Smooth muscle cell of the brain vasculature (primary cell): ENCODE measurements around the gene RUNX1.

ENCODE experiments used
- DNase-seq: peaks from one replicate; pipeline ENCODE4 v3.0.0-alpha.2; 2012; ENCODE audit warnings: low read depth, low spot score

RUNX1 gene

DNA sequence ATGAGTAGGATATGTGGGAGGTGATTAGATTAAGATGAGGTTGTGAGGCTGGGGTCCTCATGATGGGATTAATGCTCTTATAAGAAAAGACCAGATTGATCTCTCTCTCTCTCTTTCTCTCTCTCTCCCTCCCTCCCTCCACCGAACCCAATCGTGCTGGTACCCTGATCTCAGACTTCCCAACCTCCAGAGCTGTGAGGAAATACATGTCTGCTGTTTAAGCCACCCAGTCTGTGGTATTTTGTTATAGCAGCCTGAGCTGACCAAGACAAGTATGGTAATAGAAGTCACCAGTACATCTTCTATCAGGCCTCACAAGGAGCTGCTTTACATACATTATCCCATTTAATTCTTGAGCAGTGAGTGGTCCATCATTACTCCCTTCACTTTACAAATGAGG lies 149.8 kb downstream of the RUNX1 start:
- no peak for DNase-seq

DNA sequence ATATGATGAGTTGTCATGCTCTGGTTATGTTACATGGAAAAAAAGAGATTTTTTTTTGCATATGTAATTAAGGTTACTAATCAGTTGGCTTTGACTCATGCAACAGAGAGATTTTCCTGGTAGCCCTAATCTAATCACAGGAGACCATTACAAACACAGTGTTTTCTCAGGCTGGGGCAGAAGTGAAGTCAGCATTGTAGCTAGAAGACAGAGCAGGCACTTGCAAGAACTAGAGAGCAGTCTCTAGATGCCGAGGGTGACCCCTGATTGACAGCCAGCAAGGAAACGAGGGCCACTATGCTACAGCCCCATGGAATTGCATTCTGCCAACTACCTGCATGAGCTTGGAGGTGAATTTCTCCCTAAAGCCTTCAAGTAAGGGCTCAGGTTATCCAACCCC lies 151.3 kb downstream of the RUNX1 start:
- no peak for DNase-seq

DNA sequence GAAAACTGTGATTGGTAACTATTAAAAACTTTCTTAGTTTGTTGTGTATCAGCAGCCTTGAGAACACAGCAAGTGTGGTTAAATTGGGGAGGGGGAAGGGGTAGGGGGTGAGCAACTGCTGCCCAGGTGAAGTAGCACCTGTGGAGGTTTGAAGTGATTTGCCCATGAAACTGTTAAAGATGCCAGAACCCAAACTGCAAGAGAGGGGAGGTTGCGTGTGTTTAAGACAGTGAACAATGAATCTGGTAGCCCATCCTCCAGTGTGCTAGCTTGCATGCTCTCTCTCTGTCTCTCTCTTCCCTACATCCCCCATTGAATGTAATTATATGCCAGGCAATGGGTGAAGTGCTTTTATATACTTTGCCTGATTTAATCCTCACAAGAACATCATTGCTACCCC lies 154.7 kb downstream of the RUNX1 start:
- DNase-seq, result no peak

DNA sequence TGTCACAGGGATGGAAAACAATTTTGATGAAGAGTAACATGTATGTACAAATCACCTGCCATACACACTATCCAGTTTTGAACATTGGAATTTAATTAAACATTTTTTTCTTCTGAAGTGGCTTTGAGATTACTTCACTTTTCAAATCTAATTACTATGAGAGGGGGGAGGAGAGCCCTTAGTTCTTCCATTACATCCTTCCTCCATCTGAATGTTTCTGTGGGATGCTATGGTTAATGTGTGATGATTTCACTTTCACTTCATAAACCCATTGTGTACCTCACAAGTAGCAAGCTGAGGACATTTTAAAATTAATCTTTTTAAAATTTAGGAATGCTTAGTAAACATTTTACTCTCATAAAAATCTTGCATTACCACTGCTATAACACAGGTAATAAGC lies 156.9 kb downstream of the RUNX1 start:
- DNase-seq, result no peak

DNA sequence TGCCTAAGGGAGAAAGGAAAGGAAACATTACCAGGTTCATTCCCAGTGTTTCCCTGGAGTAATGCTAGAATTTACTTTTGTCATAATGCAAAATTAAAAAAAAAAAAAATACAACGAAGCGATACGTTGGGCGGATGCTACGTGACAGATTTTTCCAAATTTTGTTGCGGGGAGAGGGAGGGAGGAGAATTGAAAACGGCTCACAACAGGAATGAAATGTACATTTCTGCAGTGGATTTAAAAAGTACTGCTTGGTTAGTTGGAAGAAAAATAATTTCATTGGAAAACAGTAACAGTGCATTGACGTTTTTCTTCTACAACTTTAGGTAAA lies 157.5 kb downstream of the RUNX1 start:
- DNase-seq, result no peak

DNA sequence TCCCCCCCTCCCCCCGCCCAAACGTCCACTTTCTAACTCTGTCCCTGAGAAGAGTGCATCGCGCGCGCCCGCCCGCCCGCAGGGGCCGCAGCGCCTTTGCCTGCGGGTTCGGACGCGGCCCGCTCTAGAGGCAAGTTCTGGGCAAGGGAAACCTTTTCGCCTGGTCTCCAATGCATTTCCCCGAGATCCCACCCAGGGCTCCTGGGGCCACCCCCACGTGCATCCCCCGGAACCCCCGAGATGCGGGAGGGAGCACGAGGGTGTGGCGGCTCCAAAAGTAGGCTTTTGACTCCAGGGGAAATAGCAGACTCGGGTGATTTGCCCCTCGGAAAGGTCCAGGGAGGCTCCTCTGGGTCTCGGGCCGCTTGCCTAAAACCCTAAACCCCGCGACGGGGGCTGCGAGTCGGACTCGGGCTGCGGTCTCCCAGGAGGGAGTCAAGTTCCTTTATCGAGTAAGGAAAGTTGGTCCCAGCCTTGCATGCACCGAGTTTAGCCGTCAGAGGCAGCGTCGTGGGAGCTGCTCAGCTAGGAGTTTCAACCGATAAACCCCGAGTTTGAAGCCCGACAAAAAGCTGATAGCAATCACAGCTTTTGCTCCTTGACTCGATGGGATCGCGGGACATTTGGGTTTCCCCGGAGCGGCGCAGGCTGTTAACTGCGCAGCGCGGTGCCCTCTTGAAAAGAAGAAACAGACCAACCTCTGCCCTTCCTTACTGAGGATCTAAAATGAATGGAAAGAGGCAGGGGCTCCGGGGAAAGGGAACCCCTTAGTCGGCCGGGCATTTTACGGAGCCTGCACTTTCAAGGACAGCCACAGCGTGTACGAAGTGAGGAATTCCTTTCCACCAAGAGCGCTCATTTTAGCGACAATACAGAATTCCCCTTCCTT lies 158.1 kb downstream of the RUNX1 start:
- DNase-seq, result no peak

DNA sequence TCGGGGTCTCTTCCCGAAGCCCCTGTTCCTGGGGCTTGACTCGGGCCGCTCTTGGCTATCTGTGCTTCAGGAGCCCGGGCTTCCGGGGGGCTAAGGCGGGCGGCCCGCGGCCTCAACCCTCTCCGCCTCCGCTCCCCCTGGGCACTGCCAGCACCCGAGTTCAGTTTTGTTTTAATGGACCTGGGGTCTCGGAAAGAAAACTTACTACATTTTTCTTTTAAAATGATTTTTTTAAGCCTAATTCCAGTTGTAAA lies 158.7 kb downstream of the RUNX1 start:
- DNase-seq, result no peak

DNA sequence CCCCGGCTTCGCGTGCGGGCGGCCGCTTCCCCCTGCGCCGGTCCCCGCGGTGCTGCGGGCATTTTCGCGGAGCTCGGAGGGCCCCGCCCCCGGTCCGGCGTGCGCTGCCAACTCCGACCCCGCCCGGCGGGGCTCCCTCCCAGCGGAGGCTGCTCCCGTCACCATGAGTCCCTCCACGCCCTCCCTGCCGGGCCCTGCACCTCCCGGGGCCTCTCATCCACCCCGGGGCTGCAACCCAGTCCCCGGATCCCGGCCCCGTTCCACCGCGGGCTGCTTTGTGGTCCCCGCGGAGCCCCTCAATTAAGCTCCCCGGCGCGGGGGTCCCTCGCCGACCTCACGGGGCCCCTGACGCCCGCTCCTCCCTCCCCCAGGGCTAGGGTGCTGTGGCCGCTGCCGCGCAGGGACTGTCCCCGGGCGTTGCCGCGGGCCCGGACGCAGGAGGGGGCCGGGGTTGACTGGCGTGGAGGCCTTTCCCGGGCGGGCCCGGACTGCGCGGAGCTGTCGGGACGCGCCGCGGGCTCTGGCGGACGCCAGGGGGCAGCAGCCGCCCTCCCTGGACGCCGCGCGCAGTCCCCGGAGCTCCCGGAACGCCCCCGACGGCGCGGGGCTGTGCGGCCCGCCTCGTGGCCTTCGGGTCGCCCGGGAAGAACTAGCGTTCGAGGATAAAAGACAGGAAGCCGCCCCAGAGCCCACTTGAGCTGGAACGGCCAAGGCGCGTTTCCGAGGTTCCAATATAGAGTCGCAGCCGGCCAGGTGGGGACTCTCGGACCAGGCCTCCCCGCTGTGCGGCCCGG lies 159.2 kb downstream of the RUNX1 start:
- no peak for DNase-seq

DNA sequence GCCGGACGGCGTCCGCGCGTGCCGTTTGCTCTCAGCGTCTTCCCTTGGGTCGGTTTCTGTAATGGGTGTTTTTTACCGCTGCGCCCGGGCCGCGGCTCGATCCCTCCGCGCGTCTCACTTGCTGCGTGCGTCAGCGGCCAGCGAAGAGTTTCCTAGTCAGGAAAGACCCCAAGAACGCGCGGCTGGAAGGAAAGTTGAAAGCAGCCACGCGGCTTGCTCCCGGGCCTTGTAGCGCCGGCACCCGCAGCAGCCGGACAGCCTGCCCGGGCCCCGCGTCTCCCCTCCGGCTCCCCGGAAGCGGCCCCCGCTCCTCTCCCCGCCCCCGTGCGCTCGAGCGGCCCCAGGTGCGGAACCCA lies 159.8 kb downstream of the RUNX1 start:
- no peak for DNase-seq

DNA sequence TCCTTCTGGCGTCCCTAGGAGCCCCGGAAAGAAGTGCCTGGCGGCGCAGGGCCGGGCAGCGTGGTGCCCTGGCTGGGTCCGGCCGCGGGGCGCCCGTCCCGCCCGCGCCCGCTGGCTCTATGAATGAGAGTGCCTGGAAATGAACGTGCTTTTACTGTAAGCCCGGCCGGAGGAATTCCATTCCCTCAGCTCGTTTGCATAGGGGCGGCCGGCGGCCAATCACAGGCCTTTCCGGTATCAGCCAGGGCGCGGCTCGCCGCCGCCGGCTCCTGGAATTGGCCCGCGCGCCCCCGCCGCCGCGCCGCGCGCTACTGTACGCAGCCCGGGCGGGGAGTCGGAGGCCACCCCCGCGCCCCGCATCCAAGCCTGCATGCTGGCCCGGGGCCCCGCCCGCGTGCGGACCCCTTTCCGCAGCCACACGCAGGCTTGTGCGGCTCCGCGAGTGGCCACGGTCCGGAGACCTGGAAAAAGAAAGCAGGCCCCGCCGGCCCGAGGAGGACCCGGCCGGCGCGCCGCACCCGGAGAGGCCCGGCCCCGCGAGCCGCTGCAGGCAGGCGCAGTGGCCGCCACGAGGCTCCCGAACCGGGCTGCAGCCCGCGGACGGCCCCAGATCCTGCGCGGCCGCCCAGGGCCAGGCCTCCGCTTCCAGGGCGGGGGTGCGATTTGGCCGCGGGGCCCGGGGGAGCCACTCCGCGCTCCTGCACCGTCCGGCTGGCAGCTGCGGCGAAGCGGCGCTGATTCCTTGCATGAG lies 160.4 kb downstream of the RUNX1 start:
- DNase-seq, result no peak

DNA sequence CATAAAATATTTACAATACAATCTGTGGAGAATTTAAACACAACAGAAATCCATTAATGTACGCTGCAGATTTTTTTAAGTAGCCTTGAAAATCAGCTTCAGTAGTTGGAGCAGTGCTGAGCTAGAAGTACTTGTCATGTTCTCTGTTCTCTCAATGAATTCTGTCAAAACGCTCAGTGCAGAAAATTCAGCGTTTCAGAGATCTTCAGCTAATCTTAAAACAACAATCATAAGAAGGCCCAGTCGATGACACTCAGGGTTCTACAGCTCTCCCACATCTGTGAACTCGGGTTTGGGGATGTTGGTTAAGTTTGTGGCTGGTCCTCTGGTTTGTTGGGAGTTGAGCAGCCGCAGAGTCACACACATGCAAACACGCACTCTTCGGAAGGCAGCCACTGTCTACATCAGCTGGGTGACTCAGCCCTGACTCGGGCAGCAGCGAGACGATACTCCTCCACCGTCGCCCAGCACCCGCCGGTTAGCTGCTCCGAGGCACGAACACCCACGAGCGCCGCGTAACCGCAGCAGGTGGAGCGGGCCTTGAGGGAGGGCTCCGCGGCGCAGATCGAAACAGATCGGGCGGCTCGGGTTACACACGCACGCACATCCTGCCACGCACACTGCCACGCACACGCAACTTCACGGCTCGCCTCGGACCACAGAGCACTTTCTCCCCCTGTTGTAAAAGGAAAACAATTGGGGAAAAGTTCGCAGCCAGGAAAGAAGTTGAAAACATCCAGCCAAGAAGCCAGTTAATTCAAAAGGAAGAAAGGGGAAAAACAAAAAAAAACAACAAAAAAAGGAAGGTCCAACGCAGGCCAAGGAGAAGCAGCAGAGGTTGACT lies 161.2 kb downstream of the RUNX1 start:
- DNase-seq, result no peak

DNA sequence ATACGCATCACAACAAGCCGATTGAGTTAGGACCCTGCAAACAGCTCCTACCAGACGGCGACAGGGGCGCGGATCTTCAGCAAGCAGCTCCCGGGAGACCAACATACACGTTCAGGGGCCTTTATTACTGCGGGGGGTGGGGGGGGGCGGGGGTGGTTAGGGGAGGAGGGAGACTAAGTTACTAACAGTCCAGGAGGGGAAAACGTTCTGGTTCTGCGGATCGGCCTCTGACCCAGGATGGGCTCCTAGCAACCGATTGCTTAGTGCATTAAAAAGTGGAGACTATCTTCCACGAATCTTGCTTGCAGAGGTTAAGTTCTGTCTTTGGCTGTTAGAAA lies 162.0 kb downstream of the RUNX1 start:
- DNase-seq, result no peak

DNA sequence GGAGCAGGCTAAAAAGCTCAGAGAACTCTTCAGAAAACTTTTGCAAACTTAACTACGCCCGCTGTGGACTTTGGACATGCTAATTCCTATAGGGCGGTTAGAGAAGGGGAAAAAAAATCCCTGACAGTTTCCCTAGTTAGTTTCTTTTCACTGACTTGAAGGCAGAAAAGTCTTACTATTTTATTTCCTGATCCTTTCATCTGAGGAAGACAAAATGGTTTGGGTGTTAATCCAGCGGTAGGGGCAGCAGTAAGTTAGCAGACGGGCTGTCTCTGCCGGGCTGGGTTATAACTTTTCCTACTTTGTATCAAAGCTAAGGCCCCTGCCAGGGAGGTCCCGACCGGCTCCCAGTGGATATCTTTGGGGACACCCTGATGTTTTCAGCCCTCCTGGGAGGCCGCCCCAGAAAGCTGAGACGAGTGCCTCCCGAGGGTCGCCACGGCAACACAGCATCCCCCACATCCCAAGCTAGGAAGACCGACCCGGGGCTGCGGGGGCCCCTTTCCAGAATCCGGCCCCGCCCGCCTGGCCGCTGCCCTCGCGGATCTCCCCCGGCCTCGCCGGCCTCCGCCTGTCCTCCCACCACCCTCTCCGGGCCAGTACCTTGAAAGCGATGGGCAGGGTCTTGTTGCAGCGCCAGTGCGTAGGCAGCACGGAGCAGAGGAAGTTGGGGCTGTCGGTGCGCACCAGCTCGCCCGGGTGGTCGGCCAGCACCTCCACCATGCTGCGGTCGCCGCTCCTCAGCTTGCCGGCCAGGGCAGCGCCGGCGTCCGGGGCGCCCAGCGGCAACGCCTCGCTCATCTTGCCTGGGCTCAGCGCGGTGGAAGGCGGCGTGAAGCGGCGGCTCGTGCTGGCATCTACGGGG lies 162.6 kb downstream of the RUNX1 start:
- no peak for DNase-seq

DNA sequence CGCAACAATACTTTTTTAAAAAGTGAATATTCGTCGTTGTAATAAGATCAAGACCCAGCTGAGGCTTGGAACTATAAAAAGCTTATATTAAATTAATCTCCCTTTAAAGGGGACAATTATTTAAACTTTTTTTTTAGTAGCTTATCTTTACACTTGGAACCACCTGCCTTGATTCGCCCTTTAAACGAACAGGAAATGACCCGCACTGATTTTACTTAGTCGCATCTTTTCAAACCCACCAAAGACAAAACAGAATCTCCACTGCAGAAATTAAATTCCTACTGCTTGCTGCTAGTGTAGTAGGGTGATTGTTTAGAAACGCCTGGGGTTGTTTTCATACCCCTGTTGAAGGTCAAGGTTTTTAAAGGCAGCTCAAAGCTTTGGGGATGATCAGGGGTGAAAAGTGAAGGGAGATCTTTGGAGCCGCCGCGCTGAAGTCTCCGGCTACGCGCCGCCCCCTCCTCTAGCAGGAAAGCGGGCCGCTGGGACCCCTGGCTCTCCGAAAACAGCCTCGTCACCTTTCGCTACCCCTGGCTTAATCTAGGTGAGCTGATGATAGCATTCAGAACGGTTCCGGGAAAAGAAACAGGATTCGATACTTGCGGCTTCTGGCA lies 163.4 kb downstream of the RUNX1 start:
- no peak for DNase-seq

DNA sequence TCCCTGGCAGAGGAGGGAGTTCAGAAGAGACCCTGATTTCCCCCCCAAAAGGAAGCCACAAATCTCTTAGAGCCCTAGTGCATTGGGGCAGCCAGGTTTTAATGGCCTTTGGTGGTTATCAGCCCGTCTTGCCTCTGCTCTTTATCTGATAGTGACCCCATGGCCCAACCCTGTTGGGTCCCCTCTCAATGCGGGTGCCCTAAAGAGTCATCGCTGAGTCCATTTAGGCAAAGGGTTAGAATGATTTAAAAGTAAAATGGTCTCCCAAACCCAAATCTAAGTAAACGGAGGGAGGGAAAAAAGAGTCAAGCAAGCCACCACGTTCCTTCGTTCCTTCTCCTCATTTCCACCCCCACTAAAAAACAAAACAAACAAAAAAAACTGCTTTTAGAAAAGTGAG lies 164.0 kb downstream of the RUNX1 start:
- no peak for DNase-seq

DNA sequence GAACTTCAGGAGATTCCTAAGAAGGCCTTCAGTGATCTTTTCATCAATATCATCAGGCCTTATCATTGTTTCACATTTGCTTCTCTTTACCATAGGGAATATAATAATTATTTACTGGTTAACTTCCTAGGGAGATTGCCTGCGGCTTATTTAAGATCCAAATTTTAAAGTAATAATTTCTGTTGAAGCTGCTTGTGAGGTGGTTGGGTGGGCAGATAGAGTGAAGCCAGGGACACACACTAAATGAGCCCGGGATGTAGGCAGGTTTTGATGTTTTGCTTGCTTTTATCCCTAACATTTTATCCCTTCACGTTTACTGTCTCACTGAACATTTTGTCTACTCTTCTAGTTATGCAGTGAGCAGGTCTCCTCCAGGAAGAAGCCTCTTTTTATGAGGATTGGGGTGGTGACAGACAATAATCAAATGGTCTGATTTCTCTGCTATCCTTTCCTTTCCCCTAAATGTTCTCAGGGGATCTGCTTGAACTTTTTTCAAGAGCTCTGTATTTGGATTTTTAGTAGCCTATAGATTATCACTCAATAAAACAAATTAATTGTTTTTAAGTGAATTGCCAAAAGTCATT lies 164.7 kb downstream of the RUNX1 start:
- DNase-seq, result no peak

DNA sequence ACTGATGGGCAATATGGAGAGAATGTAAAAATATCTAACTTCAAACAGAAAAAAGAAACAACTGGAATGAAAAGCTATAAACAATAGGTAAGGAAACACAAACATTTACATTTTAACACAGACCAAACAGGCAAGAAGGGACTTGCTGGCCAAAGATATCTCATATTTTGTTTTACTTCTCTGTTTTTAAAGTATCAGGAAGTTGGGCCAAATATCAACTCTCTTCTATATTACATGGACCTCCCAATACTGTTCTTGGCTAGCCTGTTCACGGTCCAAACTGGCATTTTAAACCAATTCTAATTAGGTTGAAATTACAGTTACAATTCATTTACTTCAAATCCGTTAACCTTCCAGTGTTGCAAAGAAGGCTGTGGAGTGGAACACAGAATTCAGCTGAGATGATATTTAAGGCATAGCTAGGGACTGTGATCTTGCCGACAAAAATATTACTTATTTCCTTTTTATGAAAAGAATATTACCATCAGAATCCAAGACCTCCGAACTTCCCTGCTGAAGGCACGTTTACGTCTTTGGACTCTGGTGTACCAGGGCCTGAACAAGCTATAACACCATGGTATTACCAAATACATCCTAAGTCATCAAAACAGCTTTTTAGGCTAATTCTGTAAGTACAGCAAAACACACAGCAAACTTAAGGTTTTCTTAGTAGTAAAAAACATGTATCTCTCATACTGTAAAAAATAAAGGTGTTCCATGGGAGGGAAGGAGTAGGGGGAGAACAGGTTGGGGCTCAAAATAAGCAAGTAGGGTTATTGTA lies 165.4 kb downstream of the RUNX1 start:
- no peak for DNase-seq

DNA sequence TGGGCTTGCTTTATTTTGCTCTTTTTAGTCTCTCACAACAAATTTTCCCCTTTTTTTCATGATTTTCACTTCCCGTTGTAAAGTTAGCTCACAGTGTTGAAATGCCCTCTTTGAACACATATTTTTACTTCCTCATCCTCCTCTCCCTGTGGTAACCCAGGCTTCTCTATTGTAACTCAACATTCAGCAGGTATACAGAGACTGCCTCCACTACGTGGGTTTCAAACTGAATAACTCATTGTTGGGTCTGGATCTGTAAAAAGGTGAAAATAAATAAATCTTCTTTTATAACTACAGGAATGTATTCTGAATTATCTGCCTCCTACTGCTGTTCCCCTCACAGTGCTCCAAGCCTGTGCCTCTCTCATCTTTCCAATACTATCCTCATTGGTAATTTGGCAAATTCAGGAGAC lies 166.4 kb downstream of the RUNX1 start:
- no peak for DNase-seq

DNA sequence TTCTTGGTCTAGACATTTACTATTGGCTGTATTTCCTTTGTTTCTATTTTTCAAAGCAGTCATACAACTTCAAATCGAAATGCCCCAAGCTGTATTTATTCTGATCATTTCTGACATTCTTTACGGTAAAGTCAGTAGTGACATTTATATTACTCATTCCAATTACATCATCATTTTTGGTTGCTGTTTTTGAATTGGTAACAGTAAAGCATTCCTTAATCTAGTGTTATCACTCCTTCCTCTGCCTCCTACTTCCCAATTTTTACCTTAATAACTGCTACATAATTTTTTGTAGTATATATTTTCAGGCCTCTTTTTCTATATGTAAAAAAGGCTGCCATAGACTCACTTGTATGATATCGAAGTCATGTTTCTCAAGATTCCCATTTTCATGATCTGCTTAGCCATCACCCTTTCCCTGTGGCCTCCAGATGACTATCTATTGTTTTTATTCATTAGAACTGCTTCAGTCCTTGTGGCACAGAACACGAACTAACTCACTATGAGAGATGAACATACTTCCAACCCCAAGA lies 167.2 kb downstream of the RUNX1 start:
- no peak for DNase-seq
